GM19395 (cell line): ENCODE measurements around the gene AAMP.
A peak's percentile ranks its signal among the peaks of the same experiment; 100 is the strongest.

ENCODE experiments used
- ATAC-seq: cut with Tn5 transposase; IDR thresholded peaks from one replicate; pipeline ENCODE4 v1.9.1; 2021; ENCODE audit warnings: mild to moderate bottlenecking, moderate library complexity; ENCODE audit not compliant: unreplicated experiment

AAMP gene

GRCh38 chr2:218260742-218261422 is 9.1 kb downstream of the AAMP start, which contains the start of gene GPBAR1:
Gene GPBAR1 (plus strand): TSS chr2:218261015. CDS start chr2:218262725, 1,710 bp downstream.
- no peak for ATAC-seq

GRCh38 chr2:218260166-218260565 is 9.8 kb downstream of the AAMP start:
- no peak for ATAC-seq

- ATAC-seq, result no peak
Measured at GRCh38 chr2:218259099-218259961, 10.6 kb downstream of the AAMP start.

- ATAC-seq, result peak; percentile 83
Measured at GRCh38 chr2:218257390-218257981, 12.5 kb downstream of the AAMP start.

GRCh38 chr2:218256612-218257350 is 13.2 kb downstream of the AAMP start:
- peak; percentile 1 for ATAC-seq

GRCh38 chr2:218255446-218255845 is 14.5 kb downstream of the AAMP start:
- ATAC-seq, result no peak

GRCh38 chr2:218253232-218253625 is 16.7 kb downstream of the AAMP start:
- no peak for ATAC-seq

GRCh38 chr2:218252509-218253231 is 17.3 kb downstream of the AAMP start:
- ATAC-seq, result no peak

- ATAC-seq, result no peak
Measured at GRCh38 chr2:218249691-218250090, 20.2 kb downstream of the AAMP start.

- no peak for ATAC-seq
Measured at GRCh38 chr2:218245214-218245613, 24.7 kb downstream of the AAMP start.

DNA sequence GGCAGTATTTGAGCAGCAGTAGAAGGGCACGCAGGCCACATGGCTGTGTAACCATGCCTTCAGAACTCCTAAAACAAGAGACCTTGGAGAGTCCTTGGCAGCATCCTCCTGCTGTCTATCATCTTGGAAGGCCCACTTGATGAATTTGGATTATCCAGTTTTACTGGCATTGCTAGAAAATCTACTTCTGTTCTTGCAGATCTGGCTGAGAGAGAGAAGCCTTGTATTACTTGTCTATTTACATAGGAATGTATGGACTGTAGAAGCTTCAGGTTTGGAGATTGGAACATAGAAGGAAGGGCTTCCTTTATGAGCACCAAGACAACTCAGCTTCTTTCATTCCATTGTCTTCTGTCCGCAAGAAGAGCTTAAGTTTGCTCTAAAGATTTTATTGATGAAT is 25.3 kb downstream of the AAMP start:
- ATAC-seq, result no peak

DNA sequence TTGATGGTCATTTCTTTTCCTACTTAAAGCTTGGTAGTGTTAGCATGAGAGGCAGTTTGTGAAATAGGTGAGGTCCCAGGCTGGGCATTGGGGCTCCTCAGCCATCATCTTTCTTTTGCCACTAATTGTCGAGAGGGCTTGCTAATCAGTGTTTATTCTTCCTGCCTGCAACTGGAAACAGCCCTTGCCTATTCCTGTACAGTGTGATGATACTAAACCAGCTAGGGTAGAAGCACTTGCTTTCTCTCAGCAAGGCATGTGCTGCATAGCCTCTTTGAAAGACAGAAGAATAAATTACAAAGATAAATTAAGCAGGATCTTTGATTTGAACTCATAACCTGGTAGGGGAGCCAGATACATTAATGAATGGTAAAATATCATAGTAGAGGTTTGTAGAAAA is 25.7 kb downstream of the AAMP start:
- ATAC-seq, result no peak

DNA sequence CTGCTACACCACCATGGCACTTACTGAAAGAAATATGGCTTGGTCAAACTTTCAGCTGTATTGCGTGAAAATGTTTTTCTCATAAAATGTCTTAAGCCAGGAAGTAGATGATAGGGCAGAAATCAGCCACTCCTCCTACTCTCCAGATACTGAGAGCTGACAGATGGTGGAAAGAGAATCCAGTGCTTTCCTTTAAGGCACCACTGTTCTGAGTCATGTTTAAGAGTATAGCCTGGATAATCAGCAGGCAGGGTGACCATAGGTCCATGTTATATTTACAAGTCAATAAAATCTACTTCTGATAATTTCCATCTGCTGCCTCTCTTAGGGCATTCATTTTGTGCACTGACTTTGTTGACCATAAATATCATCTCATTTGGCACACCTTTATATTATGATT is 31.1 kb downstream of the AAMP start:
- no peak for ATAC-seq

GRCh38 chr2:218236829-218237228 is 33.1 kb downstream of the AAMP start:
- no peak for ATAC-seq

DNA sequence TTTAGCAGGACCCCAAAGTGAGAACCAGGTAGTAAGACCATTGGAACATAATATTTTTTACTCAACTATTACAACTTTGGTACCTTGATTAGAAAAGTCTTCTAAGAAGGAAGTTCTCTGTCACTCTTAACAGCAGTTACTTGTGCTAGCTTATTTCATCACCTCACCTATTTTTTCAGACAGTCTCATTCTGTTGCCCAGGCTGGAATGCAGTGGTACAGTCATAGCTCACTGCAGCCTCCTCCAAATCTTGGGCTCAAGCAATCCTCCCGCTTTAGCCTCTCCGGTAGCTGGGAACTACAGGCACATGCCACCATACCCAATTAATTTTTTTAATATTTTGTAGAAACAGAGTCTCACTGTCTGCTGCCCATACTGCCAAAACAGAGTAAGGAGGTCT is 34.9 kb downstream of the AAMP start:
- no peak for ATAC-seq

DNA sequence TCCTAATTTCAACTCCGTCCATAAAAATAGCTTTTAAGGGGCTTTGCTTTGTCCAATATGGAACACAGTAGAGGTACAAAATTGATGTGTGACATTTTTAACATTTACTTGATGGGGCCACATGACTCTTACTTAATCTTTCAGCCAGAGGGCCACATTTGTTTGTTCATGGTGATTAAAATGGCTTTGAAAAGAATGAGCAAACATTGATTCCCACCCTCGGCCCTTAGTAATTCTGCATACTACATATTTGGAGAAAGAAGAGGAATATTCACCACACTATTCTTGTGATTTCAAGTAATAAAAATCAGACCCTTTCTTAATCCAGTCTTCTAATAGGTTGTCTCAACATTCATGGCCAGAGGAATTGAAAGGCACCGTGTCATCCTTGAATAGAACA is 35.4 kb downstream of the AAMP start:
- ATAC-seq, result no peak

- ATAC-seq, result no peak
Measured at GRCh38 chr2:218233543-218233942, 36.4 kb downstream of the AAMP start.

- peak; percentile 64 for ATAC-seq
Measured at GRCh38 chr2:218230882-218231281, 39.1 kb downstream of the AAMP start.

DNA sequence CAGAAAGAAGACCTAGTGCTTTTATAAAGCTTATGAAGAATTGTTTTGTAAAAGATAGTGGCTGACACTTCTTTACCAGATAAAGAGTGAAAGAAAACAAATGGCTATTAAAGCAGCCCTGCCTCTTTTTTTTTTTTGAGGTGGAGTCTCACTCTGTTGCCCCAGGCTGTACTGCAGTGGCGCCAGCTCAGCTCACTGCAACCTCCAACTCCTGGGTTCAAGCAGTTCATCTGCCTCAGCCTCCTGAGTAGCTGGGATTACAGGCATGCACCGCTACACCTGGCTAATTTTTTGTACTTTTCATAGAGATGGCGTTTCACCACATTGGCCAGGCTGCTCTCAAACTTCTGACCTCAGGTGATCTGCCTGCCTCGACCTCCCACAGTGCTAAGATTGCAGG is 40.1 kb downstream of the AAMP start:
- no peak for ATAC-seq

DNA sequence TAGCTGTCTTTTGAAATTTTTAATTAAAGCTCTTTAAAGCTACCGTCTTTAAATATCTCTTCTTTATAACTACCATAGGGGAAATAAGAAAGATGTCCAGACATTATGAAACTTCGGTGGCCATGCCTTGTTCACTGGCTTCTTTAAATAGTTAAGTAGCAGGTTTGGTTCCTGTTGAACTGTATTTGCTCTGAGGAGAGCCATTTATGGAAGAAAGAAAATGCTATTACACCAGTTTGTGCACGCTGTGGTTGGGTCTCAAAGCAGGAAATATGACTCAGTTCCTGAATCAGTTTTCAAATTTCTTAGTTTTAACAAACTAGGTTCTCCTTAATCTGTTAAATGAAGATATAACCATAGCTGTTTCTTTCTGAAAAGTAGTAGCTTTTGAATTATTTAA is 40.7 kb downstream of the AAMP start:
- peak; percentile 90 for ATAC-seq
